Measurements from ENCODE around the gene TUBA3E. TPM values are rescaled to one million over a fixed set of nuclear protein-coding genes. Genes with fewer than 3 reads are reported as not detected.
"Not testable (repeated sequence)": the region's sequence is repeated elsewhere in the genome, so short reads cannot be mapped to it uniquely, and the experiment has no call there.

TUBA3E gene
- total and polyA plus RNA-seq, 2 of the 8 experiments (the other 6 are each of a cell fraction or from before 2014, with no cell fraction given): not detected

- H3K27me3 ChIP-seq (replicated peaks in 1 of 4; ENCODE audit: control insufficient read depth in 3 of 4, extremely low read depth in 1 of 4, insufficient read depth in 3 of 4, low read length in 3 of 4); H3K79me2 ChIP-seq (ENCODE audit: control insufficient read depth in 1 of 2, insufficient read depth in 2 of 2, low read length in 2 of 2); H3K79me1 ChIP-seq (ENCODE audit: low read depth, low read length); H4K91ac ChIP-seq (replicated peaks; ENCODE audit: insufficient read length, low read length); H2BK15ac ChIP-seq (ENCODE audit: low read length); H3K23me2 ChIP-seq (ENCODE audit: low read depth, low read length); H3K4ac ChIP-seq (replicated peaks; ENCODE audit: insufficient read length, low read depth, low read length); FAIRE-seq; H3K9ac ChIP-seq (replicated peaks in 1 of 4; ENCODE audit: extremely low read depth in 1 of 4, low read depth in 3 of 4, low read length in 3 of 4); H3K56ac ChIP-seq (replicated peaks; ENCODE audit: insufficient read length, low read depth, low read length); H3K9me3 ChIP-seq (ENCODE audit: insufficient read depth in 2 of 2, low read depth in 1 of 2, low read length in 1 of 2); H4K5ac ChIP-seq (ENCODE audit: insufficient read length, low read depth, low read length); H2BK20ac ChIP-seq (ENCODE audit: low read length); H2AFZ ChIP-seq (ENCODE audit: low read length); H2AK5ac ChIP-seq (ENCODE audit: low read depth, low read length); H3K14ac ChIP-seq (ENCODE audit: insufficient read length); H3K18ac ChIP-seq (ENCODE audit: extremely low read depth, low read length); H4K20me1 ChIP-seq (replicated peaks in 1 of 2; ENCODE audit: control insufficient read depth in 1 of 2, insufficient read depth in 2 of 2, low read length in 2 of 2); H2BK120ac ChIP-seq (replicated peaks; ENCODE audit: low read depth, low read length); H3K36me3 ChIP-seq (ENCODE audit: control insufficient read depth in 2 of 4, insufficient read depth in 4 of 4, low read length in 3 of 4); H2BK5ac ChIP-seq (ENCODE audit: low read depth, low read length); H3K27ac ChIP-seq (ENCODE audit: low read depth, low read length); H3K4me1 ChIP-seq (replicated peaks in 1 of 4; ENCODE audit: control insufficient read depth in 3 of 4, insufficient read depth in 4 of 4, low read length in 3 of 4); H4K8ac ChIP-seq (ENCODE audit: extremely low read depth, insufficient read depth, low read length); H3K23ac ChIP-seq (ENCODE audit: insufficient read length); H2BK12ac ChIP-seq (ENCODE audit: low read depth, low read length): not testable (repeated sequence)
- Histone ChIP-seq H3K4me2 (ENCODE audit: insufficient read depth in 1 of 2, low read depth in 2 of 2, low read length in 2 of 2) (peak within 1 kb of the TSS; percentile 51 to 56), H3K4me3 (ENCODE audit: extremely low read depth in 1 of 4, insufficient read depth in 2 of 4, low read depth in 3 of 4, low read length in 4 of 4) (peak within 1 kb of the TSS in 3 of 4 experiments; percentile 17 to 53 (median 28); a peak in 6 of 8 replicates)
- POLR2A ChIA-PET (ENCODE audit: partially characterized antibody): interaction anchor here (1.2 kb wide), 1 partner anchor 36 kb away, joined by 3 read pairs; the partner anchor contains the start of gene SMPD4
- 24% methylated on average over 18 of the region's 30 CpGs; no CpG with 5 or more reads in 1 of the 2 experiments for WGBS, 2 experiments (ENCODE audit: extremely low coverage in 1 of 2, insufficient coverage in 1 of 2, insufficient read length in 1 of 2, insufficient replicate concordance in 2 of 2, low coverage in 1 of 2, low lambda C conversion rate in 2 of 2, missing lambda C conversion rate in 1 of 2)
- CTCF ChIA-PET (ENCODE audit: partially characterized antibody): interaction anchor here (1.9 kb wide), 1 partner anchor 37 kb away, joined by 4 read pairs; the partner anchor contains the start of gene MZT2B
- peak in 1 of 2 experiments; percentile 78 for DNase-seq (ENCODE audit: low read depth in 1 of 2, low spot score in 2 of 2)
Measured at GRCh38 chr2:130145006-130145414, 53.2 kb downstream of the TUBA3E start, which contains the start of gene CCDC74B. TSS of gene CCDC74B (minus strand) at chr2:130145112. CDS start at chr2:130144996, 116 bp downstream.

Data from H1 (cell line).